Measurements from ENCODE around the gene SERGEF. TPM values are rescaled to one million over a fixed set of nuclear protein-coding genes. Genes with fewer than 3 reads are reported as not detected.

Gene SERGEF
- total and polyA plus RNA-seq, 10 donors: 29.0 to 55.5 (median 38.8) TPM

DNA sequence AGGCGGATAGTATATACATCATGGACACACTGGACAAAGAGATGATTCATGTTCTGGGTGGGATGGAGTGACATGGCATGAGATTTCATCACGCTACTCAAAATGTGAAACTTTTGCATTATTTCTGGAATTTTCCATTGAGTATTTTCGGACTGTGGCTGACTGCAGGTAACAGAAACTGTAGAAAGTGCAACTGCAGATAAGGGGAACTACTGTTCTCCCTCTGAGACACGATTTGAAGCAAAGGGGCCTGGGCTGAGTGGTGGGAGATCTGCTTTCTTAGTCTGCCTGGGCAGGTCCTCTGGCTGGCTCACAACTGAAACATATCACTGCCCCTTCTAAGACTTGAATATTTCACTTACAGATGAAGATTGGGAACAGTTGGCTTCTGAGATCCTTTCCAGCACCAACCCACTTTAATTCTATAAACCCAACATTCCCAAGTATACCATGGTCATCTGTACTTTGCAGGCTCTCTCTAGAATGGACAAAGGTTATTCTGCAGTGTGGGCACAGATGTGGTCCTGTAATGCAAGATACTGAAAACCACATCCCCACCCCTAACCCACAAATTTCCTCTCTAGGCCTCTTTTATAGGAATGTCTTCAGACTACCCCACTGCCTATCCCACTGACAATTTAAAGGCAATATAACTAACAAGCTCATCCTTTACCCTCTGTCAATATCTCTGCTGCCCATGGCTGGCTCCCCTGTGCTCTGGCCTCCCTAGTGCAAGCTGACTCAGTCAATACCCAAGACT is 157.1 kb downstream of the SERGEF start:
- no peaks in the 10 kb centered on the region for H3K27me3 ChIP-seq (replicated peaks in 1 of 7)

DNA sequence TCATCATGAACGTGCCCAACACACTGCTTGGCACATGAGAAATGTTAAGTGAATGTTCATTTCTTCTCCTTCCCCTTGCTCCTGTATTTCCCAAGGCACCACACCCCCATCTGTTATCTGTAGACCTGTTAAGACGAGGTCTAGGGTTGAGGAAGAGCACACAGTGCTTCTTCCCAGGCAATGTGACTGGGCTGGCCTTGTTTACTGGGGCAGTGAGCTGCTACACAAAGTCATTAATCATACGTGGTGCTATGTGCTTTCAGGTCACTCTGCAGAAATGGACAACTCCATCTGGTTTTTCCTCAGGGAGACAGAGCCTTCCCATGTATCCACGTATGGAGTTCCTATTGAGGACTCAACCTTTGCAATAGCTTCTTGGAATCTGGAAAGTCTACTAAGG is 159.6 kb downstream of the SERGEF start:
- no peaks in the 10 kb centered on the region for H3K9me3 ChIP-seq
- no peak overlapping the region for H3K27ac ChIP-seq
- no peaks in the 10 kb centered on the region for H3K27me3 ChIP-seq (replicated peaks in 1 of 7)
- intact Hi-C loops (cut with DNase I; ENCODE audit: low total_unique reads): no loop called here
- H3K4me3 ChIP-seq: no peak overlapping the region
- peaks cover 0 to 39% (median 0%) of the 10 kb centered on the region in 6 donors for H3K36me3 ChIP-seq
- DNase-seq: no peak
- TF ChIP-seq, protein P1, sequence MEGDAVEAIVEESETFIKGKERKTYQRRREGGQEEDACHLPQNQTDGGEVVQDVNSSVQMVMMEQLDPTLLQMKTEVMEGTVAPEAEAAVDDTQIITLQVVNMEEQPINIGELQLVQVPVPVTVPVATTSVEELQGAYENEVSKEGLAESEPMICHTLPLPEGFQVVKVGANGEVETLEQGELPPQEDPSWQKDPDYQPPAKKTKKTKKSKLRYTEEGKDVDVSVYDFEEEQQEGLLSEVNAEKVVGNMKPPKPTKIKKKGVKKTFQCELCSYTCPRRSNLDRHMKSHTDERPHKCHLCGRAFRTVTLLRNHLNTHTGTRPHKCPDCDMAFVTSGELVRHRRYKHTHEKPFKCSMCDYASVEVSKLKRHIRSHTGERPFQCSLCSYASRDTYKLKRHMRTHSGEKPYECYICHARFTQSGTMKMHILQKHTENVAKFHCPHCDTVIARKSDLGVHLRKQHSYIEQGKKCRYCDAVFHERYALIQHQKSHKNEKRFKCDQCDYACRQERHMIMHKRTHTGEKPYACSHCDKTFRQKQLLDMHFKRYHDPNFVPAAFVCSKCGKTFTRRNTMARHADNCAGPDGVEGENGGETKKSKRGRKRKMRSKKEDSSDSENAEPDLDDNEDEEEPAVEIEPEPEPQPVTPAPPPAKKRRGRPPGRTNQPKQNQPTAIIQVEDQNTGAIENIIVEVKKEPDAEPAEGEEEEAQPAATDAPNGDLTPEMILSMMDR (IDR thresholded peaks at IDR 0.05 in 8 of 11, conservative IDR thresholded peaks at IDR 0.05 in 3 of 11): no peak
- TF ChIP-seq POLR2A (IDR thresholded peaks at IDR 0.05) (no peak), POLR2AphosphoS5 (IDR thresholded peaks at IDR 0.05) (no peak)
- no peaks in the 10 kb centered on the region for H3K4me1 ChIP-seq
- 89 to 96% (median 90%) methylated on average over 4 of the region's 4 CpGs for WGBS, 5 donors

More for the DNA sequence above, 157.1 kb downstream of the SERGEF start:
- 71 to 76% (median 74%) methylated on average over 4 of the region's 4 CpGs for WGBS, 5 donors
- intact Hi-C loops (cut with DNase I; ENCODE audit: low total_unique reads): no loop called here
- Histone ChIP-seq H3K9me3 (peaks cover 0 to 4% (median 0%) of the 10 kb centered on the region in 8 donors), H3K27ac (no peak overlapping the region), H3K36me3 (peaks cover 0 to 38% (median 0%) of the 10 kb centered on the region in 6 donors), H3K4me3 (no peak overlapping the region), H3K4me1 (no peaks in the 10 kb centered on the region)
- no peak for DNase-seq
- TF ChIP-seq, protein P1 (IDR thresholded peaks at IDR 0.05 in 8 of 11, conservative IDR thresholded peaks at IDR 0.05 in 3 of 11): no peak
- no peak for TF ChIP-seq POLR2A (IDR thresholded peaks at IDR 0.05)
- no peak for TF ChIP-seq POLR2AphosphoS5 (IDR thresholded peaks at IDR 0.05)

DNA sequence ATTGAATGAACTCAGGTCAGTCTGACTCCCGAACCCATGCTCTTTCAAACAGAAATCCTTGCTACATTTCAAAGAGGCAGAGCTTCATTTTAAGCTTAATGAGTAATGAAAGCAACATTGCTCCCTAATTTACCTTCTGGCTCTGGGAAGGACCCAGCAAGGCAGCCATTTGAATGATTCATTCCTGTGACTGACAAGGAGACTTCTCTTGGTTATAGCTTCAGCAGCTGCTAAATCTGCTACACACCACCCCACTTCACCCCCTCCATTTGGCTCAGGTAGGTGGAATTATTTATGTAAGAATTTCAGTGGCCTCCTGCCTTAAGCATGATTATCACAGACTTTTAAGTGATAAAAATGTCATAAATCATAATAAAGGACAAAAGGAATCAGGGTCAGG is 160.6 kb downstream of the SERGEF start:
- no peak for DNase-seq
- 94 to 100% (median 100%) methylated on average over 1 of the region's 1 CpG for WGBS, 5 donors
- Histone ChIP-seq H3K27ac (no peak overlapping the region), H3K36me3 (peaks cover 0 to 34% (median 0%) of the 10 kb centered on the region in 6 donors), H3K4me1 (no peaks in the 10 kb centered on the region), H3K9me3 (no peaks in the 10 kb centered on the region), H3K4me3 (no peak overlapping the region), H3K27me3 (replicated peaks in 1 of 7) (no peaks in the 10 kb centered on the region)
- TF ChIP-seq POLR2AphosphoS5 (IDR thresholded peaks at IDR 0.05) (no peak), POLR2A (IDR thresholded peaks at IDR 0.05) (no peak)
- TF ChIP-seq, protein P1 (IDR thresholded peaks at IDR 0.05 in 8 of 11, conservative IDR thresholded peaks at IDR 0.05 in 3 of 11): no peak
- intact Hi-C loops (cut with DNase I; ENCODE audit: low total_unique reads): no loop called here

DNA sequence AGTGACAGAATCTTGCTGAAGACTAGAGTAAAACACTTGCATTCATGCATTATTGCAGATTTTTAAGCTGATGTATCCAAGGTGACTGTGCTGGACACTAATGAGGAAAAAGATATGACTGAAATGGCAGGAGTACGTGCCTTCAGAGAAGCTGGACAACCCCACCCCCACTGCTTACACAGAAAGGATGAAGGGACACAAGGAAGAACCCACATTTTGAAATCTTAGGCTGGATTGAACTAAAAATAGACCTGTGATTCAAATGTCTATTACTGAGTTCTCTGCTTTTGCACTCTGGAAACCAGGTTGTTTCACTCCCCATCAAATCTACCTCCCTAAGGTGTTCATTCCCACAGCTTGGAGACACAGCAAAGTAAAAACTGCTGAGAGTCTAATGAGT is 161.2 kb downstream of the SERGEF start:
- no peak for TF ChIP-seq POLR2A (IDR thresholded peaks at IDR 0.05)
- no peak for TF ChIP-seq POLR2AphosphoS5 (IDR thresholded peaks at IDR 0.05)
- TF ChIP-seq, protein P1 (IDR thresholded peaks at IDR 0.05 in 8 of 11, conservative IDR thresholded peaks at IDR 0.05 in 3 of 11): no peak
- Histone ChIP-seq H3K4me1 (no peaks in the 10 kb centered on the region), H3K27me3 (replicated peaks in 1 of 7) (no peaks in the 10 kb centered on the region), H3K27ac (no peak overlapping the region), H3K4me3 (no peak overlapping the region), H3K9me3 (no peaks in the 10 kb centered on the region), H3K36me3 (peaks cover 0 to 34% (median 0%) of the 10 kb centered on the region in 6 donors)
- WGBS, 5 donors: 79 to 97% (median 91%) methylated on average over 1 of the region's 1 CpG
- intact Hi-C loops (cut with DNase I; ENCODE audit: low total_unique reads): no loop called here
- DNase-seq: no peak

Measured in spleen (tissue), 11 donors.